Pancreas (tissue), 10 donors: ENCODE results near the gene TRIM14. TPM values are rescaled to one million over a fixed set of nuclear protein-coding genes. Genes with fewer than 3 reads are reported as not detected.

Experiments used
- ATAC-seq, 4 donors: fragments of 200-7000 bp; cut with Tn5 transposase; one replicate each; pipeline versions ENCODE4 v1.8.0 to v1.9.1; 2020; ENCODE audit warnings: mild to moderate bottlenecking in 4 of 4, moderate library complexity in 4 of 4
- DNase-seq, 6 donors: peaks; one replicate each; pipeline ENCODE4 v3.0.0-alpha.2; 2020
- FAIRE-seq: peaks from 2 replicates; lab custom pipeline; 2012; peaks lifted over from hg19 to GRCh38; lab: Jason Lieb, UNC
- H3K27ac ChIP-seq, 4 donors: fragments of 200-600 bp; sonication (generic); 1 replicate in 3 of 4; 2 replicates in 1 of 4; pipeline versions ENCODE4 v1.5.0 to v1.8.0; 2020
- H3K27me3 ChIP-seq, 4 donors: fragments of 200-600 bp; one replicate each; pipeline ENCODE4 v1.8.0; 2021
- H3K36me3 ChIP-seq, 3 donors: fragments of 200-600 bp; sonication (generic) in 1 of 3; one replicate each; pipeline versions ENCODE4 v1.5.0 to v1.8.0; 2020 to 2021
- H3K4me1 ChIP-seq, 3 donors: fragments of 200-600 bp; one replicate each; pipeline ENCODE4 v1.8.0; 2021
- H3K4me3 ChIP-seq, 4 donors: fragments of 200-600 bp; sonication (generic) in 2 of 4; one replicate each; pipeline versions ENCODE4 v1.5.0 to v1.8.0; 2020 to 2021
- H3K9me3 ChIP-seq, 4 donors: fragments of 200-600 bp; one replicate each; pipeline ENCODE4 v1.8.0; 2021
- WGBS, 2 donors: extraction: QIAGEN DNeasy Blood & Tissue Kit; methylation state at CpG; one replicate each; pipeline ENCODE4 v1.1.7; 2013; 5-methylcytosine and 5-hydroxymethylcytosine counted together
- intact Hi-C, 3 donors: fragments of 100-400 bp; cut with DNase I; formaldehyde crosslinking; loops; one replicate each; pipeline versions ENCODE4 v1.11.1 to v1.14.2; 2022
- polyA plus RNA-seq, 2 donors: library from polyadenylated mRNA; stranded (reverse); fragments of 200-250 nt; gene quantifications; one replicate each; pipeline ENCODE4 v1.2.3, GENCODE V29; 2013
- total RNA-seq, 6 donors: library from RNA; stranded (reverse); fragmentation: NEBNext Ultra II Directional in 4 of 6; extraction: Animal tissue kit (Norgen Biotek cat#: 25700) in 4 of 6; gene quantifications; one replicate each; pipeline versions ENCODE4 v1.2.1 to v1.2.4, GENCODE V29; 2021 to 2023
- TF ChIP-seq, protein P1 (sequence below), 4 donors: fragments of 200-600 bp; sonication (generic) in 3 of 4; IDR thresholded peaks; one replicate each; pipeline versions ENCODE4 v1.5.0 to v1.8.0; 2021; ENCODE audit warnings: antibody characterized with exemption in 4 of 4
- donor health status: healthy with polysubstance abuse.
- donor health status: DM: no; HTN: no; CAD: no; lungs with moderate emphysema.
- donor health status: DM: no; HTN: no; CAD: no.
- donor health status: control.
- donor health status: control.
- donor health status: Bipolar disorder and iron deficiency.
- donor health status: DM: yes; HTN: yes; CAD: no.
- donor health status: DM: no; HTN: no; CAD: no.
- donor health status: DM: no; HTN: no; CAD: no.
- donor health status: DM: yes; HTN: yes; CAD: no.

The TRIM14 gene
- total and polyA plus RNA-seq, 8 donors, result 1.2 to 10.4 (median 1.9) TPM

DNA sequence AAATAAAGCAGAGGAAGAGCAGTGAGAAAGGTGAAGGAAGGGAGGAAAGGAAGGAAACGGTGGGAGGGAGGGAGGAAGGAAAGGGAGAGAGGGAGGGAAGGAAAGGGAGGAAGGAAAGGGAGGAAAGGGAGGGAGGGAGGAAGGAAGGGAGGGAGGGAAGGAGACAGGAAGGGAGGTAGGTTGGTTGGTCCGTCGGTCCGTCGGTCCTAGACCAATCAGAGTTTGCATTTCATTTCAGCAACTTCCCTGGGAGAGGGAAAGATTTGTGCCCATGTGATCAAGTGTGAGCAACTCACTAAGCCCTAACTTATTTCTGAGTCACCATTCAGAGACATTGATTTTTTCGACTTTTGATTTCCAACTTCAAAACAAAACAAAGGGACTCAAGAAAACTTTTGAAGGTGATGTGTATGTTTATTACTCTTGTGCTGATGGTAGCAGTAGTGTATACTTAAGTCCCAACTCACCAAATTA, 43.7 kb downstream of the TRIM14 start:
- no peak overlapping the region for H3K4me3 ChIP-seq
- TF ChIP-seq, protein P1, sequence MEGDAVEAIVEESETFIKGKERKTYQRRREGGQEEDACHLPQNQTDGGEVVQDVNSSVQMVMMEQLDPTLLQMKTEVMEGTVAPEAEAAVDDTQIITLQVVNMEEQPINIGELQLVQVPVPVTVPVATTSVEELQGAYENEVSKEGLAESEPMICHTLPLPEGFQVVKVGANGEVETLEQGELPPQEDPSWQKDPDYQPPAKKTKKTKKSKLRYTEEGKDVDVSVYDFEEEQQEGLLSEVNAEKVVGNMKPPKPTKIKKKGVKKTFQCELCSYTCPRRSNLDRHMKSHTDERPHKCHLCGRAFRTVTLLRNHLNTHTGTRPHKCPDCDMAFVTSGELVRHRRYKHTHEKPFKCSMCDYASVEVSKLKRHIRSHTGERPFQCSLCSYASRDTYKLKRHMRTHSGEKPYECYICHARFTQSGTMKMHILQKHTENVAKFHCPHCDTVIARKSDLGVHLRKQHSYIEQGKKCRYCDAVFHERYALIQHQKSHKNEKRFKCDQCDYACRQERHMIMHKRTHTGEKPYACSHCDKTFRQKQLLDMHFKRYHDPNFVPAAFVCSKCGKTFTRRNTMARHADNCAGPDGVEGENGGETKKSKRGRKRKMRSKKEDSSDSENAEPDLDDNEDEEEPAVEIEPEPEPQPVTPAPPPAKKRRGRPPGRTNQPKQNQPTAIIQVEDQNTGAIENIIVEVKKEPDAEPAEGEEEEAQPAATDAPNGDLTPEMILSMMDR (IDR thresholded peaks at IDR 0.05), result no peak
- WGBS, 2 donors, result 55 to 63% methylated on average over 6 of the region's 6 CpGs
- H3K27ac ChIP-seq, result no peak overlapping the region
- no peaks in the 10 kb centered on the region for H3K27me3 ChIP-seq
- DNase-seq, result no peak
- intact Hi-C loops, result loop anchor here in 2 of 3 donors (10.0 kb wide), 3 partner anchors 129 to 189 kb away; partner anchors contain the start of gene TBC1D2 (in 1 of the 2)
- H3K36me3 ChIP-seq, result peaks cover 0 to 7% (median 0%) of the 10 kb centered on the region in 3 donors
- peaks cover 0 to 13% (median 0%) of the 10 kb centered on the region in 3 donors for H3K4me1 ChIP-seq
- ATAC-seq, result peak; percentile 35 to 65 (median 56)
- no peak for FAIRE-seq
- H3K9me3 ChIP-seq, result no peaks in the 10 kb centered on the region

DNA sequence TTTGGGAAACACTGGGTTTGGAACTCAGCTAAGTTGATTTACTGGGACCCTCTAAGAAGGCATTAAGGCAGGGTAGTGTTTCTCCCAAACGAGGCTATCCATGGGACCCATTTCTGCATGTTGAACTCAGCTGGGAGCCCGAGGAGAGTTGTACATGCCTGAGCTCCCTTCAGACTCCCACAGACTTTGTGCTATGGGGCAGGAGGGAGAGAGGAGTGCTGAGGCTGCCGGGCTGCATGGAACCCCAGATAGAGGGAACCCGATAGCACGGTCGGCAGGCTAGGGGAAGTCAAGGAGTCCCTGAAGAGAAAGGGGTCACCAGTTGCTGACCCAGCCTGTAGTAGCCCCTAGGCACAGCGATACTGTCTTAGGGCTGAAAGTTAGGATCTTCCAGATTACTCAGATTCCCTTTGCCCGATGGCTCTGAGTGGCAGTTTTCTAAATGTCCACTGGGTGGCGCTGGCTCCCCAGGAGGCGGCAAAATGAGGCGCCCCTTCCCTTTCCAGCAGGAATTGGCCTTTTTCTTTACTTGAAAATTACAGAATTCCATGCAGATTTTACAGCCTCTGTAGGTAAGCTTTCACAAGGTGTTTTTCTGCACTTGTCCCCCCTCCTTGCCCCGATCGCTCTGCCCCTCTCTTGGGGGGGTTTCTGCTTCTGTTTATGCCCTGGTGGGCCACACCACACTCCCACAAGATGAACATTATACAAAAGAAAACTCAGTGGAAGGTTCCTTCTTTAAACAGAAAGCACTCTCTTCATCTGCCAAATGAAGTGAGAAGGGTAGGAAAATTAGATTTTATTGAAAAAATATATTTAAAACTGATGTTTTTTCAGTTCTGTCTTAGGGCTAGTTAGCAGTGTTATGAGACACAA, 44.7 kb downstream of the TRIM14 start:
- no peaks in the 10 kb centered on the region for H3K9me3 ChIP-seq
- no peak for FAIRE-seq
- H3K36me3 ChIP-seq, result peaks cover 0 to 3% (median 0%) of the 10 kb centered on the region in 3 donors
- peak; percentile 60 to 84 (median 76) for ATAC-seq
- WGBS, 2 donors, result 44 to 46% methylated on average over 13 of the region's 13 CpGs
- no peaks in the 10 kb centered on the region for H3K27me3 ChIP-seq
- peaks cover 0 to 13% (median 0%) of the 10 kb centered on the region in 3 donors for H3K4me1 ChIP-seq
- TF ChIP-seq, protein P1 (IDR thresholded peaks at IDR 0.05), result peak; percentile 83 to 96 (median 90)
- intact Hi-C loops, result loop anchor here in 2 of 3 donors (10.0 kb wide), 3 partner anchors 130 to 190 kb away; partner anchors contain the start of gene TBC1D2 (in 1 of the 2)
- DNase-seq, result peak in 5 of 6 donors; percentile 23 to 84 (median 48)
- no peak overlapping the region for H3K4me3 ChIP-seq
- H3K27ac ChIP-seq, result no peak overlapping the region

DNA sequence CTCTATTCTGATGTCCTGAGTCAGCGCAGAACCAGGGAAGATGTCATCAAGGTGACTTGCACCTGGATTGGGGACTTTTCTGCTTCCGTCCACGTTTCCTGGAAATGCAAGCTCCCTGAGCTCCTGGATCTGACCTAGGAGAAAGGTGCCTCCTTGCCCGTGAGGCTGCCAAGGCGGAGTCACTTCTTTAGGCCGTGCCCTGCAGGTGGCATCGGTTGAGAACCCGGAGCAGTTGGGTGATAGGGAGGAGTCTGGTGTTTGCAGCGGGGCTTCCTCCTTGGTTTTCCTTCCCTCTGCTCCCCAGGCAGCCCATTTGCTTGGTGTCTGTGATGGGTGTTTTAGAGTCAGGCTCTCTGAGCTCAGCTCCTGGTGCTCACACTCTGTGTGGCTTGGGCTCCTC, 47.3 kb downstream of the TRIM14 start:
- H3K4me3 ChIP-seq, result no peak overlapping the region
- peaks cover 0 to 13% (median 0%) of the 10 kb centered on the region in 3 donors for H3K4me1 ChIP-seq
- ATAC-seq (peak in 1 of 4 donors; percentile 16), DNase-seq (no peak), FAIRE-seq (no peak)
- intact Hi-C loops, result loop anchor here in 2 of 3 donors (10.0 kb wide), 3 partner anchors 133 to 193 kb away; partner anchors contain the start of gene TBC1D2 (in 1 of the 2)
- no peaks in the 10 kb centered on the region for H3K36me3 ChIP-seq
- H3K27ac ChIP-seq, result no peak overlapping the region
- TF ChIP-seq, protein P1 (IDR thresholded peaks at IDR 0.05), result no peak
- WGBS, 2 donors, result 90% methylated on average over 9 of the region's 9 CpGs
- H3K27me3 ChIP-seq, result no peaks in the 10 kb centered on the region
- no peaks in the 10 kb centered on the region for H3K9me3 ChIP-seq

DNA sequence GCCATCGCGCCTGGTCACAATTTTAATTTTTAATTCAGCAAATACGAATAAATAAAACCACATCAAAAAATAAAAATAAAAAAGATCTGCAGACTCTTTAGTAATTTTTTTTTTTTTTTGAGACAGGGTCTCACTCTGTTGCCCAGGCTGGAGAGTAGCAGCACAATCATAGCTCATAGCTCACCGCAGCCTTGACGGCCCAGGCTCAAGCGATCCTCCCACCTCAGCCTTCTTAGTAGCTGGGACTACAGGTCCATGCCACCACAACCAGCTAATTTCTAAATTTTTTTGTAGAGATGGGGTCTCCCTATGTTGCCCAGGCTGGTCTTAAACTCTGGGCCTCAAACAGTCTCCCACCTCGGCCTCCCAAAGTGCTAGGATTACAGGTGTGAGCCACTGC, 48.3 kb downstream of the TRIM14 start:
- peaks cover 0 to 13% (median 0%) of the 10 kb centered on the region in 3 donors for H3K4me1 ChIP-seq
- no peak for ATAC-seq
- intact Hi-C loops, result loop anchor here in 2 of 3 donors (10.0 kb wide), 3 partner anchors 134 to 194 kb away; partner anchors contain the start of gene TBC1D2 (in 1 of the 2)
- TF ChIP-seq, protein P1 (IDR thresholded peaks at IDR 0.05), result no peak
- 93 to 97% methylated on average over 7 of the region's 7 CpGs for WGBS, 2 donors
- no peak for FAIRE-seq
- H3K27ac ChIP-seq, result no peak overlapping the region
- H3K27me3 ChIP-seq, result no peaks in the 10 kb centered on the region
- no peaks in the 10 kb centered on the region for H3K36me3 ChIP-seq
- H3K9me3 ChIP-seq, result no peaks in the 10 kb centered on the region
- no peak for DNase-seq
- no peak overlapping the region for H3K4me3 ChIP-seq
